ENCODE results near the gene ELL.

DNA sequence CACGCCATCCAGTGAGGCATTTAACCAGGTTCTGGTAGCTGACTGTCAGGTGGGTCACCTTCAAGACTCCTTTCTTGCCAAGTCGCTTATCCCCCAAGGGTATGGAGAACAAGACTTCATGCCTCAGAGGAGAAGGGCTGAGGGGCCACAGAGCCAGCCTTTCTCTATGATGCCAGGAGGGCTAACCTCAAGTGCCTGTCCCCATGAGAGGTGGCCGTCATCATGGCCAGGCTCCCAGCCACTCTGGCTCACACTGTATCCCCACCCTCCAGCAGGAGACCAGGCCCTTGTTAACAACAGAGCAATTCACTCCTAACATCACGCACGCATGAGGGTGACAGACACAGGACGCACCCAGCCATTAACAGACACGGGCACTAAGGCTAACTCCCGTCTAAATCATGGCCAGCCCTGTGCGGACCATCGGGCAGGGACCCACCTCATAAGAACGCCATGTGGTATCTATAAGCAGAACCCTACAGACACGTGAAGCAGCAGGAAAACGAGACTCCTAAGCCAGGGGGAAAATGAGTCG, 45.3 kb downstream of the ELL start:
- TF ChIP-seq CTCF (IDR thresholded peaks at IDR 0.05) (no peak), POLR2A (IDR thresholded peaks at IDR 0.05) (no peak), POLR2AphosphoS5 (IDR thresholded peaks at IDR 0.05; ENCODE audit: insufficient read depth in 1 of 2, low read depth in 1 of 2) (no peak)
